GM12878 (cell line): ENCODE measurements around the gene PRSS8. TPM values are rescaled to one million over a fixed set of nuclear protein-coding genes. Genes with fewer than 3 reads are reported as not detected.

Source experiments
- ATAC-seq: fragments of 200-7000 bp; cut with Tn5 transposase; 3 replicates; pipeline ENCODE4 v1.9.1; 2020; ENCODE audit warnings: mild to moderate bottlenecking, moderate library complexity
- BruUV-seq: library from RNA; stranded (reverse); fragments of 400-500 nt; replicated peaks from 2 replicates; lab custom pipeline; 2021; lab: Mats Ljungman, UMichigan
- CTCF ChIA-PET: fragments of 300-600 bp; sonication (Branson Sonifier 250); formaldehyde crosslinking; extraction: SDS; loops from one replicate; lab custom pipeline; 2021; ENCODE audit warnings: inconsistent platforms; lab: Yijun Ruan, JAX
- POLR2A ChIA-PET: fragments of 350-600 bp; formaldehyde crosslinking; extraction: SDS; loops from one replicate; lab custom pipeline; 2021; ENCODE audit warnings: inconsistent platforms; lab: Charles Lee
- RAD21 ChIA-PET: fragments of 300-600 bp; sonication (Branson Sonifier 250); formaldehyde crosslinking; loops from one replicate; lab custom pipeline; 2023; ENCODE audit warnings: antibody characterized with exemption; ENCODE audit not compliant: unreplicated experiment; lab: Charles Lee
- SMC1A ChIA-PET: fragments of 300-600 bp; sonication (Branson Sonifier 250); formaldehyde crosslinking; loops from one replicate; lab custom pipeline; 2023; ENCODE audit not compliant: unreplicated experiment, uncharacterized antibody; lab: Charles Lee
- DNase-seq: peaks from one replicate; pipeline ENCODE4 v3.0.0-alpha.2; 2011; ENCODE audit warnings: low read depth, low spot score
- FAIRE-seq: peaks from 3 replicates; lab custom pipeline; 2011; peaks lifted over from hg19 to GRCh38; lab: Jason Lieb, UNC
- H2AFZ ChIP-seq: 2 replicates; pipeline ENCODE4 v1.6.0; 2011; ENCODE audit warnings: low read depth, low read length, control low read depth; ENCODE audit not compliant: control insufficient read depth
- H3K27ac ChIP-seq: 2 replicates; pipeline ENCODE4 v1.5.1; 2011; ENCODE audit warnings: control low read depth; ENCODE audit not compliant: control insufficient read depth, insufficient read depth
- H3K27me3 ChIP-seq, 2 experiments: replicated peaks in 1 of 2; 2 replicates each; pipeline versions ENCODE4 v1.6.0 to v1.6.1; 2011; ENCODE audit warnings: low read length in 1 of 2; ENCODE audit not compliant: control insufficient read depth in 2 of 2, insufficient read depth in 2 of 2
- H3K36me3 ChIP-seq, 2 experiments: 2 replicates each; pipeline ENCODE4 v1.5.1; 2011; ENCODE audit warnings: low read length in 1 of 2; ENCODE audit not compliant: control insufficient read depth in 2 of 2, insufficient read depth in 2 of 2
- H3K4me1 ChIP-seq: 2 replicates; pipeline ENCODE4 v1.6.1; 2011; ENCODE audit warnings: mild to moderate bottlenecking, low read length, moderate library complexity, mixed read lengths; ENCODE audit not compliant: control insufficient read depth, insufficient read depth
- H3K4me2 ChIP-seq: 2 replicates; pipeline ENCODE4 v1.6.0; 2011; ENCODE audit warnings: control low read depth; ENCODE audit not compliant: control insufficient read depth, insufficient read depth
- H3K4me3 ChIP-seq: fragments of 200-600 bp; sonication (generic); 2 replicates; pipeline ENCODE4 v1.5.1; 2016
- H3K79me2 ChIP-seq: 2 replicates; pipeline ENCODE4 v1.6.0; 2011; ENCODE audit warnings: low read length; ENCODE audit not compliant: control insufficient read depth, insufficient read depth
- H3K9ac ChIP-seq: 2 replicates; pipeline ENCODE4 v1.8.0; 2011; ENCODE audit warnings: low read length, control low read depth, mixed read lengths; ENCODE audit not compliant: control insufficient read depth, insufficient read depth
- H3K9me3 ChIP-seq: replicated peaks from 3 replicates; pipeline ENCODE4 v1.5.1; 2011; ENCODE audit warnings: mild to moderate bottlenecking, low read length; ENCODE audit not compliant: control insufficient read depth, insufficient read depth
- H4K20me1 ChIP-seq: 2 replicates; pipeline ENCODE4 v1.6.0; 2011; ENCODE audit not compliant: control insufficient read depth, insufficient read depth
- GATAD2B ChIP-seq: fragments of 450-650 bp; conservative IDR thresholded peaks from 2 replicates; pipeline ENCODE4 v1.6.1; 2017; ENCODE audit warnings: low read depth, mild to moderate bottlenecking, moderate library complexity
- JUND ChIP-seq: IDR thresholded peaks from 2 replicates; pipeline ENCODE4 v1.6.1; 2012; ENCODE audit warnings: low read depth, mild to moderate bottlenecking, low read length, improper control_type of control experiment, moderate library complexity
- NFYA ChIP-seq: IDR thresholded peaks from 2 replicates; pipeline ENCODE4 v1.6.1; 2011; ENCODE audit warnings: low read depth, mild to moderate bottlenecking, low read length, improper control_type of control experiment, borderline replicate concordance
- NR2C1 ChIP-seq: fragments of 450-650 bp; IDR thresholded peaks from 2 replicates; pipeline ENCODE4 v1.6.1; 2017; ENCODE audit warnings: antibody characterized with exemption, mild to moderate bottlenecking, moderate library complexity
- PBX3 ChIP-seq: IDR thresholded peaks from 2 replicates; pipeline ENCODE4 v1.6.1; 2011; ENCODE audit warnings: mild to moderate bottlenecking, low read depth, low read length, moderate library complexity; ENCODE audit not compliant: insufficient replicate concordance
- ZBED1 ChIP-seq: IDR thresholded peaks from 2 replicates; pipeline ENCODE4 v1.6.1; 2016; ENCODE audit warnings: borderline replicate concordance
- WGBS: methylation state at CpG from one replicate; pipeline ENCODE4 v1.1.6; 2016; ENCODE audit warnings: low lambda C conversion rate; ENCODE audit not compliant: insufficient replicate concordance, insufficient coverage; ENCODE audit errors: missing lambda C conversion rate; 5-methylcytosine and 5-hydroxymethylcytosine counted together
- in situ Hi-C: fragments of 300-500 bp; cut with MboI; formaldehyde crosslinking; loops from 9 replicates; pipeline ENCODE4 v1.14.3; 2018; ENCODE audit warnings: mixed read lengths
- intact Hi-C: fragments of 100-400 bp; cut with micrococcal nuclease; formaldehyde crosslinking; loops from one replicate; pipeline ENCODE4 v1.14.2; 2022; ENCODE audit not compliant: unreplicated experiment
- polyA plus RNA-seq, 11 experiments: library from polyadenylated mRNA; depleted of rRNA in 4 of 11; unstranded in 6 of 11; stranded (reverse) in 5 of 11; fragments of >200 nt; fragmentation: Nextera tagmentation in 4 of 11; fragmentation: Illumina TruSeq in 1 of 11; extraction: Ambion mirVana in 4 of 11; extraction: Trizol in 1 of 11; gene quantifications; 1 replicate in 1 of 11; 2 replicates in 10 of 11; pipeline versions ENCODE4 v1.2.1 to v1.2.3, GENCODE V29; 2011 to 2016; ENCODE audit warnings: inconsistent platforms in 2 of 11, missing spikeins in 2 of 11, low read depth in 1 of 11
- total RNA-seq, 4 experiments: library from RNA; depleted of rRNA in 3 of 4; stranded (reverse); fragments of >200 nt in 3 of 4; fragmentation: Illumina TruSeq in 1 of 4; extraction: Trizol in 1 of 4; gene quantifications; 2 replicates each; pipeline versions ENCODE4 v1.2.1 to v1.2.3, GENCODE V29; 2013 to 2021
- TF ChIP-seq, protein P1 (sequence below): fragments of 450-650 bp; IDR thresholded peaks from 2 replicates; pipeline ENCODE4 v1.6.1; 2018; ENCODE audit warnings: mild to moderate bottlenecking, low read depth, moderate library complexity; ENCODE audit not compliant: partially characterized antibody
- TF ChIP-seq, protein P2 (sequence below): fragments of 450-650 bp; formaldehyde crosslinking; IDR thresholded peaks from 2 replicates; pipeline ENCODE4 v1.4.0; 2022; ENCODE audit warnings: mild to moderate bottlenecking, moderate library complexity

The PRSS8 gene
- total and polyA plus RNA-seq, 10 of the 15 experiments (the other 5 are each of a cell fraction or from before 2014, with no cell fraction given): 0.33 to 0.58 TPM; not detected in 8

DNA sequence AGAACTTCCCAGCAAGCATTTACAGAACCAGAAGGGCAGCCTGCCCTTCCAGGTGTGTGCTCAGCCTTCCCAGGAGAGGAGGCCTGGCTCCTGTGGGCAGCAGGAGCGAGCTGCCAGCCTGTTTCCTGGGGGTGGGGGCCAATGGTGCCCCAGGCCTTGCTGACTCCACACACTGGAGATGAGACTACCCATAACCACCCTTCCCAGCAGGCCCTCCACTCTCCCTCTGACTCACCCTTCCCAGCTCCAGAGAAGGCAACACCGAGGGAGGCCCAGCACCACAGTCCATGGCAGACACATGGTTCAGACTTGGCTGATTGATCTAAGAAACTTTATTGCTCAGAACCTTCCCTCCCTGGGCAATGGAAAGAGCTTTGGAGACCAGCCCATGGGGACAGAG is 45.0 kb downstream of the PRSS8 start (continued):
- TF ChIP-seq PBX3 (no peak), JUND (no peak)

- CTCF ChIA-PET: no interaction called here
Measured at GRCh38 chr16:31089199-31089598, 46.3 kb downstream of the PRSS8 start.

More at GRCh38 chr16:31089199-31089598, 46.3 kb downstream of the PRSS8 start:
- POLR2A ChIA-PET: no interaction called here
- Histone ChIP-seq H3K9me3 (no peaks in the 10 kb centered on the region), H3K36me3 (peaks cover 2% of the 10 kb centered on the region in 2 experiments; a peak in 3 of 4 replicates), H2AFZ (no peak overlapping the region), H3K4me2 (no peak overlapping the region), H4K20me1 (no peaks in the 10 kb centered on the region; the same call in 1 of the 2 replicates), H3K4me1 (no peaks in the 10 kb centered on the region), H3K4me3 (no peak overlapping the region)
- RAD21 ChIA-PET: no interaction called here
- in situ Hi-C loops: no loop called here
- BruUV-seq: no TSS peak
- 96% methylated on average over 8 of the region's 8 CpGs for WGBS
- SMC1A ChIA-PET: no interaction called here
- intact Hi-C loops: no loop called here
- ATAC-seq: no peak
- TF ChIP-seq ZBED1 (no peak), NFYA (no peak), GATAD2B (no peak), NR2C1 (no peak)
- TF ChIP-seq, protein P1, sequence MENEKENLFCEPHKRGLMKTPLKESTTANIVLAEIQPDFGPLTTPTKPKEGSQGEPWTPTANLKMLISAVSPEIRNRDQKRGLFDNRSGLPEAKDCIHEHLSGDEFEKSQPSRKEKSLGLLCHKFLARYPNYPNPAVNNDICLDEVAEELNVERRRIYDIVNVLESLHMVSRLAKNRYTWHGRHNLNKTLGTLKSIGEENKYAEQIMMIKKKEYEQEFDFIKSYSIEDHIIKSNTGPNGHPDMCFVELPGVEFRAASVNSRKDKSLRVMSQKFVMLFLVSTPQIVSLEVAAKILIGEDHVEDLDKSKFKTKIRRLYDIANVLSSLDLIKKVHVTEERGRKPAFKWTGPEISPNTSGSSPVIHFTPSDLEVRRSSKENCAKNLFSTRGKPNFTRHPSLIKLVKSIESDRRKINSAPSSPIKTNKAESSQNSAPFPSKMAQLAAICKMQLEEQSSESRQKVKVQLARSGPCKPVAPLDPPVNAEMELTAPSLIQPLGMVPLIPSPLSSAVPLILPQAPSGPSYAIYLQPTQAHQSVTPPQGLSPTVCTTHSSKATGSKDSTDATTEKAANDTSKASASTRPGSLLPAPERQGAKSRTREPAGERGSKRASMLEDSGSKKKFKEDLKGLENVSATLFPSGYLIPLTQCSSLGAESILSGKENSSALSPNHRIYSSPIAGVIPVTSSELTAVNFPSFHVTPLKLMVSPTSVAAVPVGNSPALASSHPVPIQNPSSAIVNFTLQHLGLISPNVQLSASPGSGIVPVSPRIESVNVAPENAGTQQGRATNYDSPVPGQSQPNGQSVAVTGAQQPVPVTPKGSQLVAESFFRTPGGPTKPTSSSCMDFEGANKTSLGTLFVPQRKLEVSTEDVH: no peak
- TF ChIP-seq, protein P2, sequence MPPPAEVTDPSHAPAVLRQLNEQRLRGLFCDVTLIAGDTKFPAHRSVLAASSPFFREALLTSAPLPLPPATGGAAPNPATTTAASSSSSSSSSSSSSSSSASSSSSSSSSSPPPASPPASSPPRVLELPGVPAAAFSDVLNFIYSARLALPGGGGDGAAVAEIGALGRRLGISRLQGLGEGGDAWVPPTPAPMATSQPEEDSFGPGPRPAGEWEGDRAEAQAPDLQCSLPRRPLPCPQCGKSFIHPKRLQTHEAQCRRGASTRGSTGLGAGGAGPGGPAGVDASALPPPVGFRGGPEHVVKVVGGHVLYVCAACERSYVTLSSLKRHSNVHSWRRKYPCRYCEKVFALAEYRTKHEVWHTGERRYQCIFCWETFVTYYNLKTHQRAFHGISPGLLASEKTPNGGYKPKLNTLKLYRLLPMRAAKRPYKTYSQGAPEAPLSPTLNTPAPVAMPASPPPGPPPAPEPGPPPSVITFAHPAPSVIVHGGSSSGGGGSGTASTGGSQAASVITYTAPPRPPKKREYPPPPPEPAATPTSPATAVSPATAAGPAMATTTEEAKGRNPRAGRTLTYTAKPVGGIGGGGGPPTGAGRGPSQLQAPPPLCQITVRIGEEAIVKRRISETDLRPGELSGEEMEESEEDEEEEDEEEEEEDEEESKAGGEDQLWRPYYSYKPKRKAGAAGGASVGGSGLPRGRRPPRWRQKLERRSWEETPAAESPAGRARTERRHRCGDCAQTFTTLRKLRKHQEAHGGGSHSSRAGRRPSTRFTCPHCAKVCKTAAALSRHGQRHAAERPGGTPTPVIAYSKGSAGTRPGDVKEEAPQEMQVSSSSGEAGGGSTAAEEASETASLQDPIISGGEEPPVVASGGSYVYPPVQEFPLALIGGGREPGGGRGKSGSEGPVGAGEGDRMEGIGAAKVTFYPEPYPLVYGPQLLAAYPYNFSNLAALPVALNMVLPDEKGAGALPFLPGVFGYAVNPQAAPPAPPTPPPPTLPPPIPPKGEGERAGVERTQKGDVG (CRISPR knock-in tag): no peak
- TF ChIP-seq, all 136 proteins: peak for 0
- Histone ChIP-seq H3K79me2 (peaks cover 15% of the 10 kb centered on the region), H3K9ac (no peak overlapping the region), H3K27me3 (no peaks in the 10 kb centered on the region), H3K27ac (no peak overlapping the region)
- no peak for DNase-seq
- FAIRE-seq: no peak
